Muscle of leg (tissue), 11 donors: ENCODE data around the gene GAS7. TPM values are rescaled to one million over a fixed set of nuclear protein-coding genes. Genes with fewer than 3 reads are reported as not detected.

ENCODE experiments used
- DNase-seq: peaks from one replicate; pipeline ENCODE4 v3.0.0; 2013
- H3K27ac ChIP-seq: one replicate; pipeline ENCODE4 v1.5.1; 2013; ENCODE audit warnings: mild to moderate bottlenecking, low read length, control low read depth
- H3K27me3 ChIP-seq: one replicate; pipeline ENCODE4 v1.6.1; 2013; ENCODE audit warnings: low read length; ENCODE audit not compliant: control insufficient read depth, insufficient read depth
- H3K36me3 ChIP-seq: one replicate; pipeline ENCODE4 v1.6.1; 2013; ENCODE audit warnings: low read length; ENCODE audit not compliant: control insufficient read depth, insufficient read depth
- H3K4me1 ChIP-seq: one replicate; pipeline ENCODE4 v1.6.1; 2013; ENCODE audit warnings: low read length; ENCODE audit not compliant: control insufficient read depth, insufficient read depth
- H3K4me3 ChIP-seq: one replicate; pipeline ENCODE4 v1.5.1; 2013; ENCODE audit warnings: low read length, control low read depth
- H3K9me3 ChIP-seq: replicated peaks from 2 replicates; pipeline ENCODE4 v1.6.1; 2013; ENCODE audit warnings: low read depth, low read length; ENCODE audit not compliant: control insufficient read depth
- WGBS: methylation state at CpG from one replicate; pipeline ENCODE4 v1.1.5; 2013; ENCODE audit warnings: missing lambda C conversion rate; ENCODE audit not compliant: insufficient coverage; 5-methylcytosine and 5-hydroxymethylcytosine counted together
- polyA plus RNA-seq, 8 donors: library from polyadenylated mRNA; unstranded; fragments of 120-200 nt; gene quantifications; one replicate each; pipeline versions ENCODE4 v1.2.1 to v1.2.3, GENCODE V29; 2013; ENCODE audit warnings: inconsistent platforms in 1 of 8, low replicate concordance in 1 of 8; ENCODE audit not compliant: insufficient read length in 8 of 8, insufficient read depth in 1 of 8
- total RNA-seq: library from RNA; stranded (reverse); fragments of 120-200 nt; gene quantifications from one replicate; pipeline ENCODE4 v1.2.4, GENCODE V29; 2013

Gene GAS7
- total and polyA plus RNA-seq, 9 donors: 33.3 to 68.9 (median 45.9) TPM

DNA sequence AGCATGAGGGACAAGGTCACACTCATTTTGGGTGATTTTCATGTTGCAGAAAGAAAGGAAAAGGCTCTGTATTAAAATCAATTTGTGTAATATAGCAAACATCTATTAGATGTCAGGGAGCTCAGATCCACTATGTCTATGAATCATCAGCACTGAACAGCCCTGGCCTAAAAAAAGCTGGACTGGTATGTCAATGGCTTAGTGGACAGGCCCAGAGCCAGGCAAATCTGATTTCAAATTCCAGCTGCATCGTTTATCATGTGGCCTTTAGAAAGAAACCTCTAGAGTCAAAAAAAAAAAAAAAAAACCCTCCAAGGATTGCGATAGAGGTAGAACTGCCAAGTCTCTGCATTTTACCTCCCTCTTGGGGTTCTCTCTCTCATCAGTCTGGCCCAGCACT is 5.4 kb downstream of the GAS7 start:
- peak; percentile 48 for DNase-seq
- Histone ChIP-seq H3K36me3 (no peaks in the 10 kb centered on the region), H3K4me1 (peaks cover 35% of the 10 kb centered on the region), H3K9me3 (peaks cover 17% of the 10 kb centered on the region), H3K4me3 (no peak overlapping the region), H3K27me3 (peaks cover 12% of the 10 kb centered on the region), H3K27ac (peak overlapping the region; percentile 25)
- no CpG with 5 or more reads among the region's 2 CpGs for WGBS

DNA sequence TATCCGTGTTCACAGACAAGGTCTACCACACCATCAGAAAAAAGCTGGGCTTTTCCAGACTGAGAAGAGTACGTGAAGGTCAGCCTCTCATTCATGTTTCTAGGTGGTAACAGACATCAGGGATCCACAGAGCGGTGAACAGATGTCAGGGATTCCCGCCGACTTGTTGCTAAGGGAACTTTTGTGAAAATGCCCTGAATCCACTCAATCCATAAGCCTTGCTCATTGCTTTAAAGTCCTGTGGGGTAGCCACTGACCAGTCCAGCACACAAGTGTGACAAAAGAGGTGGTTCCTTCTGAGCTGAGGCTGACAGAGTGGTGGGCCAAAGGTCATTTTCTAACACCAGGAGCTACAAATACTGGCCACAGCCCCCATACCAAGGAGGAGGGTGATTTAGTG is 5.9 kb downstream of the GAS7 start:
- WGBS: 78% methylated on average over 5 of the region's 5 CpGs
- peaks cover 17% of the 10 kb centered on the region for H3K9me3 ChIP-seq
- no peak overlapping the region for H3K4me3 ChIP-seq
- H3K36me3 ChIP-seq: no peaks in the 10 kb centered on the region
- peaks cover 7% of the 10 kb centered on the region for H3K27me3 ChIP-seq
- peaks cover 30% of the 10 kb centered on the region for H3K4me1 ChIP-seq
- DNase-seq: no peak
- H3K27ac ChIP-seq: peak overlapping the region; percentile 25

DNA sequence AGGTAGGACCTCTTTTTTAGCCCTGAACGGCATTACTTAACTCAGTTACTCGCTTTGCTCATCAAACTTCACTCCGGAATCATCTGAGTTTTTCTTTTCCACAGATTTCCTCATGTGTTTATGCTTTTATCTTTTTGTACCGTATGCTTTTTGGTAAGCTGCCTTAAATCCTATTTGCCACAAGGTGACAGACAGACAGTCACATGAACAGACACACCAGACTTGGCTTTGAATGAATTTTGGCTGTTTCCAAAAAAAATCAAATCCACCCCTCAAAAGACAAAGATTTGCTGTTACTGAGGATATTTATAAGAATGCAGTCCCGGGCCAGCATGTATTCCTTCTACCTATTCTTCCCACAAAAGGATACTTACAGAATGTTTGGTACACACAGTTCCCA is 10.9 kb downstream of the GAS7 start:
- peaks cover 6% of the 10 kb centered on the region for H3K4me1 ChIP-seq
- no peaks in the 10 kb centered on the region for H3K9me3 ChIP-seq
- 60% methylated on average over 1 of the region's 5 CpGs for WGBS
- DNase-seq: no peak
- H3K27me3 ChIP-seq: no peaks in the 10 kb centered on the region
- H3K36me3 ChIP-seq: no peaks in the 10 kb centered on the region
- no peak overlapping the region for H3K27ac ChIP-seq
- no peak overlapping the region for H3K4me3 ChIP-seq

DNA sequence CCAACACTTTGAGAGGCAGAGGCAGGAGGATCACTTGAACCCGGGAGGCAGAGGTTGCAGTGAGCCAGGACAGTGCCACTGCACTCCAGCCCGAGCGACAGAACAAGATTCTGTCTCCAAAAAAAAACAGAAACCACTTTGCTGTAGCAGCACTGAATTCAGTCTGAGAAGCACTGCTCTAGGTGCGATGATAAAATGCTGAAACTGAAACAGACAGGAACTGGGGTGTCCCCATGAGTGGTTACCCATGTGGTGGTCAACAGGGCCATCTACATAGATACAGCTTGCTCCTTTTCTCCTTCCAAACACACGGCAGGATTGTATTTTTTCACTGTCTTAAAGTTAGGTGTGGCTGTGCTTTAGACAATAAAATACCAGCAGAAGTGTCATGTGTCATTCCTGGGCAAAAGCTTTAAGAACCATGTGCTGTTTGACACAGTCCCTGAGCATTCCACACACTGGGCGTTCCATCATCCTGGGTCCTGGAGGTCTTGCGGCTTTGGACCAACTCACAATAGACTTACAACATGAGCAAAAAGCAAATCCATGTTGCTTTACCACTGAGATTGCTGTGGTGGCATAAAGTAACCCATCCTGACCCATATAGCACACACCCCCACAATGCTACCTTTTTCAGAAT is 11.5 kb downstream of the GAS7 start:
- Histone ChIP-seq H3K27me3 (no peaks in the 10 kb centered on the region), H3K36me3 (no peaks in the 10 kb centered on the region), H3K9me3 (no peaks in the 10 kb centered on the region), H3K4me1 (no peaks in the 10 kb centered on the region), H3K4me3 (no peak overlapping the region), H3K27ac (no peak overlapping the region)
- no peak for DNase-seq
- WGBS: 86% methylated on average over 4 of the region's 7 CpGs

DNA sequence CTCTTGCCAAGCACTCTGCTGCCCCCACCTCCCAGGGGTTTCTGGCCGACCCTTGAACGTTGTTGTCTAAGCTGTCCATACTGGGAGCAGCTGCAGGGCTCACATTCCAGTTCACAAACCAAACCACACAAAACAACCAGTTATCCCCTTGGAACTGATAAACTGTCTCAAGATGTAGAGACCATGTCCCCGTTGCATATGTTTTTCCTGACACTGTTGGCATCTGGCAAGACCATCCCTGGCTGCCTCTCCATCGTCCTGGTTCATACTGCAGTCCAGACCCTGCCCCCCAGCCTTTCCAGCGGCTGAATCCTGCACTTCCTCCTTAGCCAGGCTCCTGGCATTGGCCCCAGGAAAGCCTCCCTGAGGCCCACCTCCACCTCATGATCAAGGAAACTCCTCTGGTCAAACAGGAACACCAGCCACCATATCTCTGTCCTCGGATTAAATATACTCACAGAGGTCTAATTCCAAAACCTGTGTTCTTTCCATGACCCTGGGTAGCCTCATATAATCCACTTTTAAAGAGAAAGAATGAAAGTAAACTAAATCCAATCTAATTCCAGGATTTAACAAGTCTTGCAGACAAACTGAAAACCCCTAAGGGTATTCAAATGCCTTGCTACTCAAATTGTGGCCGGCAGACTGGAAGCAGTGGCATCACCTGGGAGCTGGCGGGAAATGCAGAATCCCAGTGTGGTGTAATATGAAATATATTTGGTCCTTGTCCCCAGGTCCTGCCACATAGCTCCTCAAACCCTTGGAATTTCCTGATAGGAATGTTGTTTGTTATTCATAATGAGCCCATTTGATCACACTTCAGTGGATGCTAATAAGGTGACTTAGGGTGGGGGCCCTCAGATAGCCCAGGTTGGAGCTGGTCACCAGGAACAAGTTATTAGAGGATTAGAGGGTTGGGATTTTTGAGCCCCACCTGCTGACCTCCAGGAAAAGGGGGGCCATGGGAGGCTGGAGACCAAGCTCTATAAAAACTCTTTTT is 14.2 kb downstream of the GAS7 start:
- WGBS: 55% methylated on average over 5 of the region's 8 CpGs
- DNase-seq: no peak
- H3K27me3 ChIP-seq: no peaks in the 10 kb centered on the region
- H3K9me3 ChIP-seq: no peaks in the 10 kb centered on the region
- H3K36me3 ChIP-seq: no peaks in the 10 kb centered on the region
- no peak overlapping the region for H3K4me3 ChIP-seq
- H3K4me1 ChIP-seq: no peaks in the 10 kb centered on the region
- no peak overlapping the region for H3K27ac ChIP-seq

GRCh38 chr17:10182785-10183184 is 15.6 kb downstream of the GAS7 start:
- Histone ChIP-seq H3K36me3 (no peaks in the 10 kb centered on the region), H3K27me3 (no peaks in the 10 kb centered on the region), H3K9me3 (no peaks in the 10 kb centered on the region), H3K27ac (no peak overlapping the region), H3K4me3 (no peak overlapping the region), H3K4me1 (peaks cover 11% of the 10 kb centered on the region)
- 90% methylated on average over 3 of the region's 5 CpGs for WGBS
- no peak for DNase-seq

DNA sequence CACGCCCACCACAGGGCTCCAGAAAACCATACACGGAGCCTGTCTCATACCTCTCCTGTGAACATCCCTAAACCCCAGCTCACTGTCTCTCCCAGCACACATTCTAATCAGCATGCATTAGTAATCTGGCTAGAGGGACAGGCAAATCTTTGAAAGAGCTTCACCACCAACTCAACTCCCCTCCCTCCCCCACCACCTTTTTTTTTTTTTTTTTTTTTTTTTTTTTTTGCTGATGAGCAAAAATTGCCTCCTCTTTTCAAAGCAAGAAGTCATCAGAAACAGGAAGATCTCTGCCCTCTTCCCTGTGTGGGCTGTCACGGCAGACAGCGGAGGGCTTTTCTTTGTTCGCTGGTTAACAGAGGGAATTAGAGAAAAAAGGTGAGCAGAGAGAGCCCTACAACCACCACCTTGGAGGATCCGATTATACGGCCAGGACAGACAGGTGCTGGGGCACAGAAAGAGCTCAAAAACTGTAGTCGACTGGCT is 19.9 kb downstream of the GAS7 start:
- H3K4me3 ChIP-seq: no peak overlapping the region
- H3K9me3 ChIP-seq: no peaks in the 10 kb centered on the region
- H3K27ac ChIP-seq: peak overlapping the region; percentile 15
- H3K36me3 ChIP-seq: no peaks in the 10 kb centered on the region
- no peaks in the 10 kb centered on the region for H3K27me3 ChIP-seq
- peaks cover 23% of the 10 kb centered on the region for H3K4me1 ChIP-seq
- DNase-seq: peak; percentile 20
- 45% methylated on average over 2 of the region's 8 CpGs for WGBS

GRCh38 chr17:10177913-10178505 is 20.4 kb downstream of the GAS7 start:
- Histone ChIP-seq H3K9me3 (no peaks in the 10 kb centered on the region), H3K4me3 (no peak overlapping the region), H3K36me3 (no peaks in the 10 kb centered on the region), H3K4me1 (peaks cover 23% of the 10 kb centered on the region), H3K27me3 (no peaks in the 10 kb centered on the region), H3K27ac (peak overlapping the region; percentile 21)
- 12% methylated on average over 3 of the region's 12 CpGs for WGBS
- peak; percentile 70 for DNase-seq

DNA sequence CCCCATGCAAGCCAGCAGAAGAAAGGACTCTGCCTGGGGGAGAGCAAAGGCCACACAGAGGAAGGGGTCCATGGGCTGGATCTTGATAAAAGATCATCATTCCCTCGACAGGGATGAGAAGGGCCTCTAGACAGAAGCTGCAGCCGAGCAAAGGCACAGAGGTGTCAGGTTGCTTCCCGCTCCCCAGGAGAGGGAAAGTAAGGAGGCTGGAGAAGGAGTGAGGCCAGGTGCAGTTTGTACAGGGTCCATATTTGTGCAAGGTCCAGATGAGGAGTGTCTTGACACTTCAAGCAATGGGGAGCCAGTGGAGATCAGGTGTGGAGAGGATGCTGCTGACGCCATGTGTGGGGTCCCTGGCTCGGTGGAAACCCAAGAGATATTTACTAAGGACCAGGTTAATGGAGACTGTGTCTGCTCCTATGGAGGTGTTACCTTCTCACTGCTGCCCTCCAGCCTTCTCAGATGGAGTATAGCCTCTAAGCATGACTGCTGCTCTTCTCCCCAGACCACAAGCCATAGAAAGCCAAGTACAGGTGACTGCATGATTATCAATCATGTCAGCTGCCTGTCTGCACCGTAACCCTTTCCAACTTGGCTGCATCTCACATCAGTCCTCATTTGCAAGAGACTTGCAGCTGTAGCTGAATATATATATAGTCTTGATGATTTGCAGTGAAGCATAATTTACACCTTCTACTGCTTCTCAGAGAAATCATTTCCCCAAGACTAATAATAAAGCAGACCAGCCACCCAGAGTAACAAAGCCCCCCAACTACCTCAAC is 21.1 kb downstream of the GAS7 start:
- Histone ChIP-seq H3K36me3 (no peaks in the 10 kb centered on the region), H3K4me1 (peaks cover 26% of the 10 kb centered on the region), H3K27me3 (no peaks in the 10 kb centered on the region), H3K27ac (peak overlapping the region; percentile 21), H3K9me3 (no peaks in the 10 kb centered on the region), H3K4me3 (no peak overlapping the region)
- DNase-seq: peak; percentile 64
- 29% methylated on average over 4 of the region's 6 CpGs for WGBS
